HFFc6 (cell line): ENCODE data around the gene STAC. TPM values are rescaled to one million over a fixed set of nuclear protein-coding genes. Genes with fewer than 3 reads are reported as not detected.

ENCODE experiments used
- DNase-seq: peaks from one replicate; pipeline ENCODE4 v3.0.0-alpha.2; 2018
- H3K27ac Mint-ChIP-seq: 2 replicates; pipeline ENCODE4 v1.8.0; 2020; ENCODE audit warnings: mild to moderate bottlenecking, mixed read lengths
- H3K27me3 Mint-ChIP-seq: 2 replicates; pipeline ENCODE4 v1.8.0; 2021; ENCODE audit warnings: mild to moderate bottlenecking, moderate library complexity, mixed read lengths; ENCODE audit not compliant: insufficient read depth
- H3K36me3 Mint-ChIP-seq: 2 replicates; pipeline ENCODE4 v1.8.0; 2021; ENCODE audit warnings: low read depth, mixed read lengths
- H3K4me1 Mint-ChIP-seq: 2 replicates; pipeline ENCODE4 v1.8.0; 2020; ENCODE audit warnings: low read depth, mixed read lengths
- H3K4me3 Mint-ChIP-seq: 2 replicates; pipeline ENCODE4 v1.8.0; 2020; ENCODE audit warnings: mild to moderate bottlenecking, moderate library complexity, mixed read lengths
- H3K9me3 Mint-ChIP-seq: 2 replicates; pipeline ENCODE4 v1.8.0; 2020; ENCODE audit warnings: mild to moderate bottlenecking, mixed read lengths
- CTCF ChIP-seq: fragments of 200-600 bp; sonication (generic); IDR thresholded peaks from 2 replicates; pipeline ENCODE4 v1.5.0; 2021; ENCODE audit warnings: antibody characterized with exemption, mild to moderate bottlenecking
- total RNA-seq, 6 experiments: library from RNA; stranded (reverse); fragmentation: NEBNext Ultra II Directional; extraction: Animal tissue kit (Norgen Biotek cat#: 25700); gene quantifications; 2 replicates in 1 of 6; 3 replicates in 5 of 6; pipeline ENCODE4 v1.2.3, GENCODE V29; 2021

Gene STAC
- total RNA-seq, 6 experiments from 2014 or later: not detected

- no peak for DNase-seq
- TF ChIP-seq CTCF: no peak
- Mint-ChIP-seq H3K27me3 (no peaks in the 10 kb centered on the region), H3K36me3 (no peaks in the 10 kb centered on the region), H3K9me3 (no peaks in the 10 kb centered on the region; the same call in 1 of the 2 replicates), H3K27ac (no peak overlapping the region), H3K4me1 (no peaks in the 10 kb centered on the region), H3K4me3 (no peak overlapping the region)
Observed at GRCh38 chr3:36519682-36520081, 139.4 kb downstream of the STAC start.

DNA sequence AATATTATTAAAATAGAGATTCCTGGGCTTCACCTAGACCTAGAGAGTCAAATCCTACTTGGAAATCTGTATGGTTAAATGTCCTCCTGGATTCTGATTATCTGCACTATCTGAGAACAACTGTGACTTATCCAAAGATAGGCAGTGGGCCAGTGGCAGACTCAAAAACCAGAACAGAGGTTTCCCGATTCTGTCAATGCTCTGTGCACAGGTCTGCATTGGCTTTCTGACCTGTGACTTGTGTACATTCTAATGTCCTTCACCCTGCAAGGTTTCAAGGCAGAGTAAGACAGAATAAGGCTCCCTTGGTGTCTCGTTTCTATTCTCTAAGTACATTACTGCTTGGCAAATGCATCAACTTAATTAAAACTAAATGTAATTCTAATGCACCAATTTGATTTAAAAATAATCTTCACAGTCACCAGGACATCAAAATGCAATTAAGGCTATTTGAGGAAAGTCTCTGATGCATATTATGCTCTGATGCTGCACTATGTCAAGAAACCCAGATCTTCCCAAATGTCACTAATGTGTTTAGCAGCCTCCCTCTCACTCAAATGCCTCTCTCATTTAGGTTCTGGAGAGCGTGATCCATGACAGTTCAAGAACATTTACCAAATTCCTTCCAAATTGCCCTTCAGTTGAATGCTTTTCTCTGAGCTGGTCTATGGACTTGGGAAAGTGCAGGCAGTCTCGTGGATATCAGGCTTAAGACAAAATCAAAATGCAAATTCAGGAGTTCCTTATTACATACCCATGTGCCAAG is 140.1 kb downstream of the STAC start:
- Mint-ChIP-seq H3K9me3 (no peaks in the 10 kb centered on the region; the same call in 1 of the 2 replicates), H3K4me1 (no peaks in the 10 kb centered on the region; the same call in 1 of the 2 replicates), H3K27me3 (no peaks in the 10 kb centered on the region), H3K4me3 (no peak overlapping the region), H3K27ac (no peak overlapping the region), H3K36me3 (no peaks in the 10 kb centered on the region)
- DNase-seq: no peak
- TF ChIP-seq CTCF: no peak

- no peak overlapping the region for H3K27ac Mint-ChIP-seq
- H3K27me3 Mint-ChIP-seq: no peaks in the 10 kb centered on the region
- H3K9me3 Mint-ChIP-seq: no peaks in the 10 kb centered on the region; the same call in 1 of the 2 replicates
- no peaks in the 10 kb centered on the region for H3K36me3 Mint-ChIP-seq
- no peak for DNase-seq
- no peaks in the 10 kb centered on the region; the same call in 1 of the 2 replicates for H3K4me1 Mint-ChIP-seq
- no peak for TF ChIP-seq CTCF
- H3K4me3 Mint-ChIP-seq: no peak overlapping the region
Observed at GRCh38 chr3:36521007-36521379, 140.7 kb downstream of the STAC start.

GRCh38 chr3:36524560-36524959 is 144.3 kb downstream of the STAC start:
- no peaks in the 10 kb centered on the region; the same call in 1 of the 2 replicates for H3K9me3 Mint-ChIP-seq
- TF ChIP-seq CTCF: no peak
- H3K27ac Mint-ChIP-seq: no peak overlapping the region
- no peaks in the 10 kb centered on the region for H3K36me3 Mint-ChIP-seq
- no peak overlapping the region for H3K4me3 Mint-ChIP-seq
- no peaks in the 10 kb centered on the region; the same call in 1 of the 2 replicates for H3K4me1 Mint-ChIP-seq
- no peaks in the 10 kb centered on the region for H3K27me3 Mint-ChIP-seq
- no peak for DNase-seq

DNA sequence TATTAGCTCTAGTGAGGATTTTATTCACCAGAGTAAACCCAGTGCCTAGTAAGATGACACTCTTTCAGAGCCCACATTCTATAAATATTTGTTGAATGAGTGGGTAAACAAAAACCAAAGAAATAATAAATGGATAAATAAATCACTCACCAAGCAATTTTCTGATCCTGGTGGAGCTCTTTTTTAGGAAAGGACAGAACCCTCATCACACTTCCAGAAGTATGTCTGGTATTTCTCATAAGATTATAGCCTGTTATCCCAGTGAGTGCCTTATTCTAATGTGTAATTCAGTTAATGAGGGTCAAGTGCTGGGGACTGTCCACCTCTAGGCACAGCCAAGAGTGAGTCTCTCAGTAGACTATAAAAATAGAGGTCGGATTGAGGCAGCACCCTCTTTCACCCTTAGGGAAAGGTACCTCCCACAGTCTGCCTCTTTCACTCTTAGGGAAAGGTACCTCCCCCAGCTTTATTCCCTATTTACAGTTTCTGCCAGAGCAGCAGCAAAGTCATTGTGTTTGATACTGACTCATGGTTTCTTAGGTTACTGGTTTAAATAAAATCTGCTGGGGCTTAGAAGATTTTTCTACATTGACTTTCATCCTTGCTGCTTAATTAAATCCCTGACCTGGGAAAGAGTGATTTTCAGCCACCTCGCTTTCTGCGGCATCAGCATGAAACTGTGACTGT is 145.0 kb downstream of the STAC start:
- no peaks in the 10 kb centered on the region for H3K36me3 Mint-ChIP-seq
- no peak overlapping the region for H3K4me3 Mint-ChIP-seq
- H3K27me3 Mint-ChIP-seq: no peaks in the 10 kb centered on the region
- DNase-seq: peak; percentile 27
- H3K27ac Mint-ChIP-seq: no peak overlapping the region
- H3K4me1 Mint-ChIP-seq: no peaks in the 10 kb centered on the region; the same call in 1 of the 2 replicates
- no peaks in the 10 kb centered on the region; the same call in 1 of the 2 replicates for H3K9me3 Mint-ChIP-seq
- TF ChIP-seq CTCF: no peak
